IPS-18c (cell line): Measurements from ENCODE around the gene LRFN2.

Experiments used
- H3K4me3 ChIP-seq: 2 replicates; pipeline ENCODE4 v1.7.0; 2013; ENCODE audit warnings: low read depth, mild to moderate bottlenecking, low read length, moderate library complexity; ENCODE audit not compliant: insufficient read depth
- H3K9me3 ChIP-seq: one replicate; pipeline ENCODE4 v1.6.1; 2013; ENCODE audit warnings: mild to moderate bottlenecking, low read length, moderate library complexity; ENCODE audit not compliant: control insufficient read depth, insufficient read depth

LRFN2 gene

DNA sequence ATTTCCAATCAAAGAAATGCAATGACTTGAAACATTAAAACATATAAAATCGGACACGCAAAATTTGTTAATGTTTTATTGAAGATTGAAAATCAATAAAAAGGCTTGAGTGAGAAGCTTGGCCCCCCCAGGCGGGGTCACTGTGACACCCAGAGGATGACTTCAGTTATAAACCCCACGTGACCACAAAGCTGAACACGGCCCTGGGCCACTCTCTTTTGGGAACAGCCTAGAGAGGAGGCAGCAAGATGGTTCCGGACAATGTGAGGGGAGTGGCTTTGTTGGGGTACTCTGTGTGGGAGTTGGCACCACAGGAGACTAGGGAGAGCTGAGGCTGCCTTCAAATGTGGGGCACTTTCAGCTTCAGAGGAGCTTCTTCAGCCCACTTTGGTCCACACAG is 172.5 kb downstream of the LRFN2 start:
- Histone ChIP-seq H3K4me3 (no peak overlapping the region), H3K9me3 (no peaks in the 10 kb centered on the region)

- Histone ChIP-seq H3K4me3 (no peak overlapping the region), H3K9me3 (no peaks in the 10 kb centered on the region)
These were observed 173.9 kb downstream of the LRFN2 start for GRCh38 chr6:40413239-40413638.

DNA sequence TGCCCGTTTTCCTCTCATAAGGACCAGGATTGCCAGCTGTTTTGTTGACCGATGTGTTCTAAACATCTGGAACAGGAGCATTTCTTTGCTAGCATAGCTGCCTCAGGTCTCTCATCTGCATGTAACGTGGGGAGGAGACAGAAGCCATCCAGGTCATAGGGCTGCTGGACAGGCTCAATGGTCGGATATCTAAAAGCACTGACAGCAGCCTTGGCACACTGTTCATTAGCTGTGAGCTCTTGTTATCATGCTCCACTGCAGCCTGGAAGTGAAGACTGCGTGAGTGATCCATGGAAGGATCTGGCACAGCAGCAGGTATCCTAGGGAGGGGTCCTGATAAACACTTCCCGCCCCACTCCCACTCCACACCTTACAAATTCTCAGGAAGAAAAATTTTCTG is 175.3 kb downstream of the LRFN2 start:
- H3K4me3 ChIP-seq, result no peak overlapping the region
- H3K9me3 ChIP-seq, result no peaks in the 10 kb centered on the region

GRCh38 chr6:40410821-40411220 is 176.3 kb downstream of the LRFN2 start:
- H3K4me3 ChIP-seq, result no peak overlapping the region
- H3K9me3 ChIP-seq, result no peaks in the 10 kb centered on the region

DNA sequence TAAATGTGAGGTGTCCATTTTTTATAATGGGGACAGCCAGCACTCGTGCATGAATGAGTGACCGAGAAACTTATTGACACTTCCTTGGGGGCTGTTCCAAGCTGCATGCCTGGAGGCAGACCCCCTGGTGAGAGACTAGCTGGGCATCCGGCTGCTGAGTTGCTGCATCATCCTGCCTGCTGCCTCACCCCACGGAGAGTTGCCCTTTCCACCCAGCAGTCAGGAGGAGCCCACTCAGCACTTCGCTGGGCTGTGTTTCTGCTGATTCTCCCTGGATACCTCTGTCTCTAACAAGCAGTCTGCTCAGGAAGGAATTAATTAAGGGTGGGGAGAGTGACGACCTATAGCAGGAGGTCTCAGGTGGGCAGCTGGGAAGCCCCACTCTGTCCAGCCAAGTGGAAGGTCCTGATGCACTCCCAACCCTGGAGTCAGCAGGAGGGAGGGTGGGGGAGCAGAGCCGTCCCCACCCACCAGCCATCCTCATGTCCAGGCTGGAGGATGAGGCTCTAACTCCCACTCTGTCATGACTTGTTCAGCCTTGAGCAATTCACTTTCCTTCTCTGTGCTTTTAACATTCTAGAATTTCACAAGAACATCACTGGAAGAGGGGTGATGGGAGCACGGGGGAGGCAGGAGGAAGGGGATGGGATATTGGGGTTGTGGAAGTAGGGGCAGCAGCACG is 177.3 kb downstream of the LRFN2 start:
- H3K4me3 ChIP-seq, result no peak overlapping the region
- H3K9me3 ChIP-seq, result no peaks in the 10 kb centered on the region

DNA sequence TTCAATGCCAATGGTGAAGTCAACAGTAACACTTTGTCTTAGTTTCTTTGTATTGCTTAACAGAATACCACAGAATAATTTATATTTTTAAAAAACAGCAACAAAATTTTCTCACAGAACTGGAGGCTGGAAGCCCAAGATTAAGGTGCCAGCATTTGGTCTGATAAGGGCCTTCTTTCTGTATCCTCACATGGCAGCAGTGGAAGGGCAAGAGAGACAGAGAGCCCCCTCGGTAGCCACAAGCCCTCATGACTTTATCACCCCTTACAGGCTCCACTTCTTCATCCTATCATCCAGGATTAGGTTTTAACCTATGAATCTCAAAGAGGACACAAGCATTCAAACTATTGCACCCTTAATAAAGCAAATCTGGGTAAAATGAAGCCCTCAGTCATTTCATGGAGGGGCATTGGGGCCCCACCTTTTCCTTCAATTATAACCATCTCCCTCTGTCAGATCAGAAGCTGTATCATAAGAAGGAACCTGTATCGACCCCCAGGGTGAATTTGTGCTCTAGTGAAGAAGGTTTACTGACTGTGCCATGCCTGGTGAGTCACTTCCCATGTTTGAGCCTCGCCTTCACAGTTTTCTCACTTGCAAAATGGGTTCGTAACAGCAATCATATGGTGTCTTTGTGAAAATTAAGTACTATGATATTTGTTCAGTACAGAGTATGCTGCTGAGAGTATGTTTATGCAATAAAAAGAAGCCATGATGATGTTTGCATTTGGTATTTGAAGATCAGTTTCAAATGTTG is 178.2 kb downstream of the LRFN2 start:
- Histone ChIP-seq H3K4me3 (no peak overlapping the region), H3K9me3 (no peaks in the 10 kb centered on the region)

- H3K4me3 ChIP-seq, result no peak overlapping the region
- no peaks in the 10 kb centered on the region for H3K9me3 ChIP-seq
These were observed 179.9 kb downstream of the LRFN2 start for GRCh38 chr6:40407239-40407638.

GRCh38 chr6:40406175-40406574 is 181.0 kb downstream of the LRFN2 start:
- no peak overlapping the region for H3K4me3 ChIP-seq
- peaks cover 2% of the 10 kb centered on the region for H3K9me3 ChIP-seq

DNA sequence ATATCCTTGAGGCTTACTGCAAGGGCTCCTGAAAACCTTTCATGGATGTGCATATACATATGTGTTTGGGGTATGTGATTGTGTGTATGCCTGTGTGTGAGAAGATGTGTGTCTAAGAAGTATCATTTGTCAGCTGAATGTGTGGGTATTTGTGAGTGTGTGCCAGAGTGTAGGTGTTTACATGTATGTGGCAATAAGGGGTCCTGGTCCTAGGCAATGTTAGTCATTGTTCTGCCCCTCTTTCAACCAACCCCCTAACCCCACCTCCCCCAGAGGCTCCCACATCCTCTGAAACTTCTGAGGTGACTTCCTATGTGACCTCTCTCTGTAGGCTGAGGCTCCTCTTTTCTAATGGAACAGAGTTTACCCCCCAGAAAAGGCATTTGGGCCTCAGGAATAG is 186.4 kb downstream of the LRFN2 start:
- Histone ChIP-seq H3K4me3 (no peak overlapping the region), H3K9me3 (peaks cover 2% of the 10 kb centered on the region)

DNA sequence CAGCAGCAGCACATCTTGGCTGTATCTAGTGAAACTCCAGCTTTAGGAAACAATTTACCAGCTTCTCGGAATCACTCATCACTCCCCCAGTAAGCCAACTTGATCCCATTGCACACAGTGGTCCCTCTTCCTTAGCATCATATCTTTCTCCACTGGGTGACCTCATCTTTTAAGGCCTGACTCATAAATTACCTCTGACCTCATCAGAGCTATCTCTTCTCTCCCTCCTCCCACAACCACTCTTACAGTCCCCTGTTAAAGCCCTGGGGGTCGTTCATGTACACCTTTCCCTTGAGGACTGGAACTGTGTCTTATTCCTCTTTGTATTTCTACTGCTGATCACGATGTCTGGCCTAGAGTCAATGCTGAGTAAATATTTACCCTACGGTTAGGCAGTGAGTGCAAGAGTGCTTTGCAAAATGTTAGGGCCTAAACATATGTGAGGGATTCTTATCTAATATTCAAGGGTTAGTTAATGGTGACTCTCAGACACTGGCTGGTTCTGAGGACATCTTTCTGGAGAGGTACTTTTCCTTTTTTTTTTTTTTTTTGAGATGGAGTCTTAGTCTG is 187.2 kb downstream of the LRFN2 start:
- Histone ChIP-seq H3K4me3 (no peak overlapping the region), H3K9me3 (peaks cover 2% of the 10 kb centered on the region)

- H3K4me3 ChIP-seq, result no peak overlapping the region
- H3K9me3 ChIP-seq, result peaks cover 2% of the 10 kb centered on the region
These were observed 188.2 kb downstream of the LRFN2 start for GRCh38 chr6:40398810-40399477.

- Histone ChIP-seq H3K9me3 (peaks cover 2% of the 10 kb centered on the region), H3K4me3 (no peak overlapping the region)
These were observed 189.0 kb downstream of the LRFN2 start for GRCh38 chr6:40398034-40398691.

GRCh38 chr6:40397287-40398033 is 189.7 kb downstream of the LRFN2 start:
- no peak overlapping the region for H3K4me3 ChIP-seq
- peaks cover 2% of the 10 kb centered on the region for H3K9me3 ChIP-seq

- H3K4me3 ChIP-seq, result no peak overlapping the region
- no peaks in the 10 kb centered on the region for H3K9me3 ChIP-seq
These were observed 191.5 kb downstream of the LRFN2 start for GRCh38 chr6:40395698-40396076.

GRCh38 chr6:40395066-40395697 is 192.0 kb downstream of the LRFN2 start:
- Histone ChIP-seq H3K9me3 (no peaks in the 10 kb centered on the region), H3K4me3 (no peak overlapping the region)

- Histone ChIP-seq H3K4me3 (no peak overlapping the region), H3K9me3 (no peaks in the 10 kb centered on the region)
These were observed 192.8 kb downstream of the LRFN2 start for GRCh38 chr6:40394381-40394780.
